ENCODE measurements around the gene RPUSD1.

The RPUSD1 gene

GRCh38 chr16:741986-742629, 46.1 kb downstream of the RPUSD1 start:
- DNase-seq: no peak

GRCh38 chr16:740764-741505, 47.2 kb downstream of the RPUSD1 start, which contains the start of gene CIAO3:
Gene CIAO3, minus strand, starts transcription at chr16:740997. Its CDS starts 12 bp downstream, at chr16:740985.
- no peak for DNase-seq

GRCh38 chr16:740459-740763, 47.8 kb downstream of the RPUSD1 start:
- DNase-seq: no peak

- no peak for DNase-seq
Measured at GRCh38 chr16:739560-740458, 48.4 kb downstream of the RPUSD1 start.

GRCh38 chr16:736936-737481, 51.2 kb downstream of the RPUSD1 start:
- no peak for DNase-seq

GRCh38 chr16:735982-736453, 52.2 kb downstream of the RPUSD1 start:
- no peak for DNase-seq

GRCh38 chr16:734981-735881, 53.0 kb downstream of the RPUSD1 start:
- DNase-seq: no peak
